Measurements from ENCODE around the gene NR3C2.

Gene NR3C2

GRCh38 chr4:148332486-148332885 is 109.7 kb downstream of the NR3C2 start:
- Histone ChIP-seq H3K4me2 (ENCODE audit: low read length) (no peak overlapping the region), H3K4me1 (ENCODE audit: insufficient read depth, low read length, severe bottlenecking) (peaks cover 3% of the 10 kb centered on the region), H3K36me3 (ENCODE audit: insufficient read depth, low read length) (no peaks in the 10 kb centered on the region), H3K27me3 (ENCODE audit: insufficient read depth, low read length) (no peaks in the 10 kb centered on the region), H3K4me3 (ENCODE audit: low read depth, low read length, poor library complexity, severe bottlenecking) (no peak overlapping the region), H3K9me2 (ENCODE audit: low read depth, low read length) (no peaks in the 10 kb centered on the region), H4K20me1 (ENCODE audit: insufficient read depth, low read length) (no peaks in the 10 kb centered on the region), H3K9me3 (ENCODE audit: low read length) (no peaks in the 10 kb centered on the region), H2AFZ (ENCODE audit: low read length) (no peak overlapping the region), H3K79me2 (ENCODE audit: insufficient read depth, low read length) (no peaks in the 10 kb centered on the region), H3K27ac (ENCODE audit: low read depth, low read length, poor library complexity, severe bottlenecking) (no peak overlapping the region), H3F3A (ENCODE audit: insufficient read depth, low read length) (no peaks in the 10 kb centered on the region), H3K9ac (ENCODE audit: low read length) (no peak overlapping the region)
- TF ChIP-seq, protein P1, sequence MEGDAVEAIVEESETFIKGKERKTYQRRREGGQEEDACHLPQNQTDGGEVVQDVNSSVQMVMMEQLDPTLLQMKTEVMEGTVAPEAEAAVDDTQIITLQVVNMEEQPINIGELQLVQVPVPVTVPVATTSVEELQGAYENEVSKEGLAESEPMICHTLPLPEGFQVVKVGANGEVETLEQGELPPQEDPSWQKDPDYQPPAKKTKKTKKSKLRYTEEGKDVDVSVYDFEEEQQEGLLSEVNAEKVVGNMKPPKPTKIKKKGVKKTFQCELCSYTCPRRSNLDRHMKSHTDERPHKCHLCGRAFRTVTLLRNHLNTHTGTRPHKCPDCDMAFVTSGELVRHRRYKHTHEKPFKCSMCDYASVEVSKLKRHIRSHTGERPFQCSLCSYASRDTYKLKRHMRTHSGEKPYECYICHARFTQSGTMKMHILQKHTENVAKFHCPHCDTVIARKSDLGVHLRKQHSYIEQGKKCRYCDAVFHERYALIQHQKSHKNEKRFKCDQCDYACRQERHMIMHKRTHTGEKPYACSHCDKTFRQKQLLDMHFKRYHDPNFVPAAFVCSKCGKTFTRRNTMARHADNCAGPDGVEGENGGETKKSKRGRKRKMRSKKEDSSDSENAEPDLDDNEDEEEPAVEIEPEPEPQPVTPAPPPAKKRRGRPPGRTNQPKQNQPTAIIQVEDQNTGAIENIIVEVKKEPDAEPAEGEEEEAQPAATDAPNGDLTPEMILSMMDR (IDR thresholded peaks at IDR 0.05; ENCODE audit: low read length), result no peak
- TF ChIP-seq EZH2 (IDR thresholded peaks at IDR 0.05; ENCODE audit: borderline replicate concordance, low read length), result no peak

- peaks cover 7% of the 10 kb centered on the region for H3K4me1 ChIP-seq (ENCODE audit: insufficient read depth, low read length, severe bottlenecking)
- H3K27ac ChIP-seq (ENCODE audit: low read depth, low read length, poor library complexity, severe bottlenecking), result no peak overlapping the region
- H3K79me2 ChIP-seq (ENCODE audit: insufficient read depth, low read length), result no peaks in the 10 kb centered on the region
- no peaks in the 10 kb centered on the region for H3K27me3 ChIP-seq (ENCODE audit: insufficient read depth, low read length)
- H3K4me2 ChIP-seq (ENCODE audit: low read length), result no peak overlapping the region
- no peaks in the 10 kb centered on the region for H3K9me2 ChIP-seq (ENCODE audit: low read depth, low read length)
- no peaks in the 10 kb centered on the region for H3F3A ChIP-seq (ENCODE audit: insufficient read depth, low read length)
- H3K9me3 ChIP-seq (ENCODE audit: low read length), result no peaks in the 10 kb centered on the region
- H4K20me1 ChIP-seq (ENCODE audit: insufficient read depth, low read length), result no peaks in the 10 kb centered on the region
- no peak overlapping the region for H3K9ac ChIP-seq (ENCODE audit: low read length)
- TF ChIP-seq EZH2 (IDR thresholded peaks at IDR 0.05; ENCODE audit: borderline replicate concordance, low read length), result no peak
- TF ChIP-seq, protein P1 (IDR thresholded peaks at IDR 0.05; ENCODE audit: low read length), result no peak
- no peak overlapping the region for H2AFZ ChIP-seq (ENCODE audit: low read length)
- no peaks in the 10 kb centered on the region for H3K36me3 ChIP-seq (ENCODE audit: insufficient read depth, low read length)
- no peak overlapping the region for H3K4me3 ChIP-seq (ENCODE audit: low read depth, low read length, poor library complexity, severe bottlenecking)
Observed at GRCh38 chr4:148330724-148331123, 111.5 kb downstream of the NR3C2 start.

DNA sequence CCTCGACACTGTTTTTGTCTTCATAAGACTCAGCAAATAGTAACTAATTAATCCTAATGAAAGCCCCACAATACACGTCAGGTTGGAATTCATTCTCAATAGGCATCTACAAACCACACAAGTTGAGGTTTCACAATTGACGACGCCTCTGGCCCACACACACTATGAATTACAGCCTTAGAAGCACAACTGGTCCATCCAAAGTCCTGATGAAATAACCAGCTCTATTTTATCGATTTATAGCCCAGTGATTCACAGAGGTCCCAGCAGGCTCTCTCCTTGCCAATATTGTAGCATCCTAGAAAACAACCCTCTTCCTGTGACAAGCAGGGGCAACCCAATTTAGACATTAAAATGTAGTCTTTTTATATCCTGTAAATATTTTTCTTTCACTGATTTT is 112.1 kb downstream of the NR3C2 start:
- no peak overlapping the region for H2AFZ ChIP-seq (ENCODE audit: low read length)
- no peak overlapping the region for H3K9ac ChIP-seq (ENCODE audit: low read length)
- no peak overlapping the region for H3K4me2 ChIP-seq (ENCODE audit: low read length)
- no peak overlapping the region for H3K27ac ChIP-seq (ENCODE audit: low read depth, low read length, poor library complexity, severe bottlenecking)
- H3K9me2 ChIP-seq (ENCODE audit: low read depth, low read length), result no peaks in the 10 kb centered on the region
- TF ChIP-seq, protein P1 (IDR thresholded peaks at IDR 0.05; ENCODE audit: low read length), result no peak
- no peak for TF ChIP-seq EZH2 (IDR thresholded peaks at IDR 0.05; ENCODE audit: borderline replicate concordance, low read length)
- H3F3A ChIP-seq (ENCODE audit: insufficient read depth, low read length), result no peaks in the 10 kb centered on the region
- H3K79me2 ChIP-seq (ENCODE audit: insufficient read depth, low read length), result no peaks in the 10 kb centered on the region
- H3K9me3 ChIP-seq (ENCODE audit: low read length), result no peaks in the 10 kb centered on the region
- no peaks in the 10 kb centered on the region for H4K20me1 ChIP-seq (ENCODE audit: insufficient read depth, low read length)
- no peaks in the 10 kb centered on the region for H3K27me3 ChIP-seq (ENCODE audit: insufficient read depth, low read length)
- H3K4me1 ChIP-seq (ENCODE audit: insufficient read depth, low read length, severe bottlenecking), result peaks cover 7% of the 10 kb centered on the region
- H3K4me3 ChIP-seq (ENCODE audit: low read depth, low read length, poor library complexity, severe bottlenecking), result no peak overlapping the region
- no peaks in the 10 kb centered on the region for H3K36me3 ChIP-seq (ENCODE audit: insufficient read depth, low read length)

Data from OCI-LY1 (cell line).